Fibroblast of gingiva (primary cell): ENCODE measurements around the gene TEX13B.

ENCODE experiments used
- DNase-seq: peaks from one replicate; pipeline ENCODE4 v3.0.0-alpha.2; 2011; ENCODE audit warnings: low read depth

TEX13B gene

GRCh38 chrX:107936434-107936730, 45.8 kb downstream of the TEX13B start:
- no peak for DNase-seq

GRCh38 chrX:107935664-107936433, 46.3 kb downstream of the TEX13B start:
- DNase-seq: no peak

GRCh38 chrX:107935200-107935599, 47.0 kb downstream of the TEX13B start:
- peak; percentile 1 for DNase-seq

GRCh38 chrX:107934262-107934661, 47.9 kb downstream of the TEX13B start:
- DNase-seq: no peak
